Measurements from ENCODE around the gene STK10.

The STK10 gene

GRCh38 chr5:172085738-172086137, 102.3 kb downstream of the STK10 start:
- H4K20me1 ChIP-seq (ENCODE audit: control insufficient read depth, insufficient read depth, low read depth, low read length) = no peaks in the 10 kb centered on the region
- H3F3A ChIP-seq (ENCODE audit: control insufficient read depth, insufficient read depth) = no peaks in the 10 kb centered on the region
- no peak for TF ChIP-seq EZH2phosphoT487 (IDR thresholded peaks at IDR 0.05; ENCODE audit: borderline replicate concordance, low read length)
- no peak for TF ChIP-seq CTCF (IDR thresholded peaks at IDR 0.05; ENCODE audit: low read depth, low read length, poor library complexity, severe bottlenecking)
- no peaks in the 10 kb centered on the region for H3K4me1 ChIP-seq (ENCODE audit: control insufficient read depth, low read length)
- no peak overlapping the region for H3K27ac ChIP-seq (ENCODE audit: low read depth, low read length)
- H3K79me2 ChIP-seq (ENCODE audit: control insufficient read depth, low read length) = no peaks in the 10 kb centered on the region
- H3K9me3 ChIP-seq (ENCODE audit: control insufficient read depth, insufficient read depth, low read length) = no peaks in the 10 kb centered on the region
- no peaks in the 10 kb centered on the region for H3K27me3 ChIP-seq (ENCODE audit: control insufficient read depth, low read length)
- no peaks in the 10 kb centered on the region for H3K9me2 ChIP-seq (replicated peaks; ENCODE audit: control insufficient read depth, low read length)
- no peak overlapping the region for H3K4me3 ChIP-seq (ENCODE audit: low read length)
- H3K36me3 ChIP-seq (ENCODE audit: control insufficient read depth, low read length) = no peaks in the 10 kb centered on the region; the same call in 1 of the 2 replicates
- H3K4me2 ChIP-seq (ENCODE audit: low read length) = no peak overlapping the region

GRCh38 chr5:172082180-172082579, 105.8 kb downstream of the STK10 start:
- no peaks in the 10 kb centered on the region for H3K9me2 ChIP-seq (replicated peaks; ENCODE audit: control insufficient read depth, low read length)
- no peak overlapping the region for H3K27ac ChIP-seq (ENCODE audit: low read depth, low read length)
- H3K36me3 ChIP-seq (ENCODE audit: control insufficient read depth, low read length) = peaks cover 2% of the 10 kb centered on the region; the same call in 1 of the 2 replicates

GRCh38 chr5:172079876-172080275, 108.1 kb downstream of the STK10 start:
- Histone ChIP-seq H3K9me2 (replicated peaks; ENCODE audit: control insufficient read depth, low read length) (no peaks in the 10 kb centered on the region), H3K4me1 (ENCODE audit: control insufficient read depth, low read length) (no peaks in the 10 kb centered on the region), H3K9me3 (ENCODE audit: control insufficient read depth, insufficient read depth, low read length) (no peaks in the 10 kb centered on the region), H3K27me3 (ENCODE audit: control insufficient read depth, low read length) (no peaks in the 10 kb centered on the region), H3K4me2 (ENCODE audit: low read length) (no peak overlapping the region), H3F3A (ENCODE audit: control insufficient read depth, insufficient read depth) (no peaks in the 10 kb centered on the region), H3K27ac (ENCODE audit: low read depth, low read length) (no peak overlapping the region), H3K36me3 (ENCODE audit: control insufficient read depth, low read length) (peaks cover 9% of the 10 kb centered on the region; the same call in 1 of the 2 replicates), H3K79me2 (ENCODE audit: control insufficient read depth, low read length) (no peaks in the 10 kb centered on the region), H4K20me1 (ENCODE audit: control insufficient read depth, insufficient read depth, low read depth, low read length) (no peaks in the 10 kb centered on the region), H3K4me3 (ENCODE audit: low read length) (no peak overlapping the region)
- TF ChIP-seq CTCF (IDR thresholded peaks at IDR 0.05; ENCODE audit: low read depth, low read length, poor library complexity, severe bottlenecking) (no peak), EZH2phosphoT487 (IDR thresholded peaks at IDR 0.05; ENCODE audit: borderline replicate concordance, low read length) (no peak)

More at GRCh38 chr5:172082180-172082579, 105.8 kb downstream of the STK10 start:
- no peaks in the 10 kb centered on the region for H3K9me3 ChIP-seq (ENCODE audit: control insufficient read depth, insufficient read depth, low read length)
- no peak overlapping the region for H3K4me3 ChIP-seq (ENCODE audit: low read length)
- no peaks in the 10 kb centered on the region for H3K4me1 ChIP-seq (ENCODE audit: control insufficient read depth, low read length)
- H3K79me2 ChIP-seq (ENCODE audit: control insufficient read depth, low read length) = no peaks in the 10 kb centered on the region
- H3K4me2 ChIP-seq (ENCODE audit: low read length) = no peak overlapping the region
- H4K20me1 ChIP-seq (ENCODE audit: control insufficient read depth, insufficient read depth, low read depth, low read length) = no peaks in the 10 kb centered on the region
- TF ChIP-seq CTCF (IDR thresholded peaks at IDR 0.05; ENCODE audit: low read depth, low read length, poor library complexity, severe bottlenecking) (no peak), EZH2phosphoT487 (IDR thresholded peaks at IDR 0.05; ENCODE audit: borderline replicate concordance, low read length) (no peak)
- no peaks in the 10 kb centered on the region for H3F3A ChIP-seq (ENCODE audit: control insufficient read depth, insufficient read depth)
- H3K27me3 ChIP-seq (ENCODE audit: control insufficient read depth, low read length) = no peaks in the 10 kb centered on the region

All from DOHH2 (cell line).